Transverse colon (tissue), 4 donors: ENCODE data around the gene KIAA1549. TPM values are rescaled to one million over a fixed set of nuclear protein-coding genes. Genes with fewer than 3 reads are reported as not detected.

ENCODE experiments used
- DNase-seq: peaks from one replicate; pipeline ENCODE4 v3.0.0-alpha.2; 2019
- H3K27ac ChIP-seq, 4 donors: fragments of 200-600 bp; sonication (generic); 2 replicates each; pipeline ENCODE4 v1.5.1; 2016 to 2018; ENCODE audit warnings: inconsistent platforms in 4 of 4
- H3K27me3 ChIP-seq: fragments of 200-600 bp; sonication (generic); 2 replicates; pipeline ENCODE4 v1.5.1; 2017; ENCODE audit warnings: inconsistent platforms
- H3K36me3 ChIP-seq, 4 donors: fragments of 200-600 bp; sonication (generic); 2 replicates each; pipeline ENCODE4 v1.5.1; 2017 to 2019; ENCODE audit warnings: inconsistent platforms in 4 of 4
- H3K4me1 ChIP-seq, 4 donors: fragments of 200-600 bp; sonication (generic); 2 replicates each; pipeline ENCODE4 v1.5.1; 2017 to 2020; ENCODE audit warnings: inconsistent platforms in 4 of 4
- H3K4me3 ChIP-seq, 4 donors: fragments of 200-600 bp; sonication (generic); 1 replicate in 1 of 4; 2 replicates in 3 of 4; pipeline versions ENCODE4 v1.5.1 to v1.6.1; 2017 to 2019; ENCODE audit warnings: inconsistent platforms in 4 of 4
- H3K9me3 ChIP-seq, 2 donors: fragments of 200-600 bp; sonication (generic); 2 replicates each; pipeline ENCODE4 v1.5.1; 2017 to 2019; ENCODE audit warnings: inconsistent platforms in 2 of 2
- EP300 ChIP-seq: sonication (generic); formaldehyde crosslinking; IDR thresholded peaks from one replicate; pipeline ENCODE4 v1.6.1; 2017; ENCODE audit warnings: antibody characterized with exemption, low read depth
- POLR2A ChIP-seq: fragments of 450-650 bp; IDR thresholded peaks from one replicate; pipeline ENCODE4 v1.6.1; 2016; ENCODE audit warnings: antibody characterized with exemption, mild to moderate bottlenecking, moderate library complexity
- POLR2AphosphoS5 ChIP-seq, 3 donors: sonication (generic); formaldehyde crosslinking; IDR thresholded peaks; one replicate each; pipeline ENCODE4 v1.6.1; 2016; ENCODE audit warnings: antibody characterized with exemption in 3 of 3
- WGBS, 2 donors: methylation state at CpG; one replicate each; pipeline ENCODE4 v1.1.5; 2018; ENCODE audit warnings: low coverage in 1 of 2; 5-methylcytosine and 5-hydroxymethylcytosine counted together
- in situ Hi-C, 4 donors: fragments of 200-750 bp; cut with MboI; loops; one replicate each; pipeline versions ENCODE4 v1.15.0 to v1.15.1; 2017; ENCODE audit warnings: low sequenced_read_pairs in 3 of 4, low pct_ligation_motif_present in 1 of 4, low pct_unique_long_range_greater_than_20kb in 1 of 4
- intact Hi-C: fragments of 100-400 bp; cut with DNase I; formaldehyde crosslinking; loops from one replicate; pipeline ENCODE4 v1.15.1; 2023; ENCODE audit warnings: low total_unique reads
- total RNA-seq, 4 donors: library from RNA; depleted of rRNA; stranded (reverse); fragments of >200 nt; gene quantifications; one replicate each; pipeline ENCODE4 v1.1.0, GENCODE V29; 2016
- TF ChIP-seq, protein P1 (sequence below), 5 experiments: fragments of 200-600 bp in 3 of 5; fragments of 450-650 bp in 2 of 5; sonication (generic) in 3 of 5; IDR thresholded peaks; 1 replicate in 2 of 5; 2 replicates in 3 of 5; pipeline ENCODE4 v1.5.1; 2016 to 2017; ENCODE audit warnings: antibody characterized with exemption in 5 of 5, inconsistent platforms in 3 of 5, mild to moderate bottlenecking in 2 of 5, moderate library complexity in 1 of 5

The KIAA1549 gene
- total RNA-seq, 4 donors from 2014 or later, result 0.37 to 1.5 (median 0.93) TPM

DNA sequence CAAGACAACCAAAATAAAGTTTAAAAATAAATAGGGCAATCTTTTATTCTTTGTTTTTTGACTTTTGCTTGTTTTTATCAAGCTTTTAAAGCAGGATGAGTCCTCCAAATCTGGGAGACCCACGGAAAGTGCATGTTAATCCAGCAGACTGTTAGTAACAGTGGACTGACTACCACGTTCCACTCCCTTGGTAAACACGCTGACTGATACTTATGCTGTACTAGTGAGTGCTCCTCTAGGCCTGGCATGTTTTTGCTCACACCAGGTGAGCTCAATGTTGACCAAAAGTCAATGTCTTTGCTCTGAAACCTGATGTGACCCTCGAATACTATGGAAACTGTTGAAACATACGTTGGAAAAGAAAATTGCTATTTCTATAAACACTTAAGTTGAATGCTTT lies 88.4 kb downstream of the KIAA1549 start:
- intact Hi-C loops (no loop called here), in situ Hi-C loops (loop anchor here in 2 of 4 donors (25.0 kb wide), 2 partner anchors 169 to 194 kb away; no protein-coding TSS in a partner anchor)
- no peak for DNase-seq
- Histone ChIP-seq H3K27ac (no peak overlapping the region), H3K4me3 (no peak overlapping the region), H3K9me3 (no peaks in the 10 kb centered on the region), H3K36me3 (no peaks in the 10 kb centered on the region), H3K4me1 (peaks cover 0 to 9% (median 0%) of the 10 kb centered on the region in 4 donors), H3K27me3 (no peaks in the 10 kb centered on the region)
- 55 to 67% methylated on average over 5 of the region's 5 CpGs for WGBS, 2 donors
- TF ChIP-seq POLR2AphosphoS5 (IDR thresholded peaks at IDR 0.05) (no peak), EP300 (no peak), POLR2A (no peak)
- TF ChIP-seq, protein P1, sequence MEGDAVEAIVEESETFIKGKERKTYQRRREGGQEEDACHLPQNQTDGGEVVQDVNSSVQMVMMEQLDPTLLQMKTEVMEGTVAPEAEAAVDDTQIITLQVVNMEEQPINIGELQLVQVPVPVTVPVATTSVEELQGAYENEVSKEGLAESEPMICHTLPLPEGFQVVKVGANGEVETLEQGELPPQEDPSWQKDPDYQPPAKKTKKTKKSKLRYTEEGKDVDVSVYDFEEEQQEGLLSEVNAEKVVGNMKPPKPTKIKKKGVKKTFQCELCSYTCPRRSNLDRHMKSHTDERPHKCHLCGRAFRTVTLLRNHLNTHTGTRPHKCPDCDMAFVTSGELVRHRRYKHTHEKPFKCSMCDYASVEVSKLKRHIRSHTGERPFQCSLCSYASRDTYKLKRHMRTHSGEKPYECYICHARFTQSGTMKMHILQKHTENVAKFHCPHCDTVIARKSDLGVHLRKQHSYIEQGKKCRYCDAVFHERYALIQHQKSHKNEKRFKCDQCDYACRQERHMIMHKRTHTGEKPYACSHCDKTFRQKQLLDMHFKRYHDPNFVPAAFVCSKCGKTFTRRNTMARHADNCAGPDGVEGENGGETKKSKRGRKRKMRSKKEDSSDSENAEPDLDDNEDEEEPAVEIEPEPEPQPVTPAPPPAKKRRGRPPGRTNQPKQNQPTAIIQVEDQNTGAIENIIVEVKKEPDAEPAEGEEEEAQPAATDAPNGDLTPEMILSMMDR (IDR thresholded peaks at IDR 0.05), result no peak

DNA sequence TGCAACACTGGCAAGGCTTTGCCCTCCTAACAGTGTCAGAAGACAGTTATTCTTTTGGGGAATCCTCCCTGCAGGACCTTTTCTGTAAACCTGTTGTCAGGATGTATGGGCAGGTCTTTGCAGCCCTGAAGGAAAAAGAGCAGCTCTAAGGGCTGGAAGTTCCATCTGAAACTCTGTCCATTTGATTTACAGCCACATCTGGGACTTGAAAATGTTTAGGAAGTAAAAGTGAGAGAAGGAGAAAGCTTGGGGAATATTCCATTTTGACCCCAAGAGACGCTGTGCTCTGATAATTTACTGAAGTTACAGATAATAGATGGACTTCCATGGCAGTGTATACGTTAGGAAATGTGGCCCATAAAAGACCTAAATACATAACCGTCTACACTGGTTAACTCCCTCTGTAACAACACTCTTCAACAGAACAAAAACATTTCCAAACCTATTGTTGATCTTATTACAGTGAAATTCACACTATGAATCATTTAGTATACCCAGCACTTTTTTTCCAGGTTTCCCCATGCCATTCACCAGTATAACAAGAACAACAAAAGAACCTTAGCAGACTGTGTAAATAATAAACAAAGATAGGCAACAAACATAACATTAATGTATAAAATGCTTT lies 89.1 kb downstream of the KIAA1549 start:
- H3K36me3 ChIP-seq, result no peaks in the 10 kb centered on the region
- no peaks in the 10 kb centered on the region for H3K9me3 ChIP-seq
- no peak for DNase-seq
- no peak overlapping the region for H3K4me3 ChIP-seq
- 42 to 66% methylated on average over 3 of the region's 3 CpGs for whole genome bisulfite sequencing, 2 donors
- in situ Hi-C loops, result loop anchor here in 2 of 4 donors (25.0 kb wide), 2 partner anchors 170 to 195 kb away; no protein-coding TSS in a partner anchor
- no peak overlapping the region for H3K27ac ChIP-seq
- H3K4me1 ChIP-seq, result peaks cover 0 to 9% (median 0%) of the 10 kb centered on the region in 4 donors
- H3K27me3 ChIP-seq, result no peaks in the 10 kb centered on the region
- TF ChIP-seq, protein P1 (IDR thresholded peaks at IDR 0.05), result no peak
- TF ChIP-seq POLR2AphosphoS5 (IDR thresholded peaks at IDR 0.05), result no peak
- TF ChIP-seq POLR2A, result no peak
- no peak for TF ChIP-seq EP300
- intact Hi-C loops, result no loop called here

DNA sequence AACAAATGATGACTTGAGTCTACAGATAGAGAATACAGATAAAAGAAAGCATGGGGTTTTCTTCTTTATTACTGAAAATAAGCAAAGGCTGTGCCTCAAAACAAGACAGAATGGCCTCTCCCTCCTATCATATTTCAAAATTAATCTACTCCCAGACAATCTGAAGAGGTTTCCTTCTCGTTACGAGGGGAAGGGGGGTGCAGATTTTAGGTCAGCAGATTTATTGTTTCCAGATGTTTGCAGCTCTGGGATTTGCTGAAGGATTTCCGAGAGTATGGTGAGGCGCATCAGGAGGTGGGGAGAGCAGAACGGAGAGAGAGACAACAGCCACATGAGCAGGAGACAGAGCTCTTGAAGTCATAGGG lies 89.8 kb downstream of the KIAA1549 start:
- H3K36me3 ChIP-seq, result no peaks in the 10 kb centered on the region
- H3K4me3 ChIP-seq, result no peak overlapping the region
- TF ChIP-seq EP300, result no peak
- TF ChIP-seq POLR2A, result no peak
- no peak for TF ChIP-seq POLR2AphosphoS5 (IDR thresholded peaks at IDR 0.05)
- TF ChIP-seq, protein P1 (IDR thresholded peaks at IDR 0.05), result no peak
- no peak overlapping the region for H3K27ac ChIP-seq
- H3K9me3 ChIP-seq, result no peaks in the 10 kb centered on the region
- peaks cover 0 to 14% (median 0%) of the 10 kb centered on the region in 4 donors for H3K4me1 ChIP-seq
- 74 to 83% methylated on average over 2 to 5 of the region's 5 CpGs for WGBS, 2 donors
- intact Hi-C loops, result no loop called here
- DNase-seq, result no peak
- no peaks in the 10 kb centered on the region for H3K27me3 ChIP-seq
- in situ Hi-C loops, result loop anchor here in 2 of 4 donors (25.0 kb wide), 2 partner anchors 171 to 196 kb away; no protein-coding TSS in a partner anchor

DNA sequence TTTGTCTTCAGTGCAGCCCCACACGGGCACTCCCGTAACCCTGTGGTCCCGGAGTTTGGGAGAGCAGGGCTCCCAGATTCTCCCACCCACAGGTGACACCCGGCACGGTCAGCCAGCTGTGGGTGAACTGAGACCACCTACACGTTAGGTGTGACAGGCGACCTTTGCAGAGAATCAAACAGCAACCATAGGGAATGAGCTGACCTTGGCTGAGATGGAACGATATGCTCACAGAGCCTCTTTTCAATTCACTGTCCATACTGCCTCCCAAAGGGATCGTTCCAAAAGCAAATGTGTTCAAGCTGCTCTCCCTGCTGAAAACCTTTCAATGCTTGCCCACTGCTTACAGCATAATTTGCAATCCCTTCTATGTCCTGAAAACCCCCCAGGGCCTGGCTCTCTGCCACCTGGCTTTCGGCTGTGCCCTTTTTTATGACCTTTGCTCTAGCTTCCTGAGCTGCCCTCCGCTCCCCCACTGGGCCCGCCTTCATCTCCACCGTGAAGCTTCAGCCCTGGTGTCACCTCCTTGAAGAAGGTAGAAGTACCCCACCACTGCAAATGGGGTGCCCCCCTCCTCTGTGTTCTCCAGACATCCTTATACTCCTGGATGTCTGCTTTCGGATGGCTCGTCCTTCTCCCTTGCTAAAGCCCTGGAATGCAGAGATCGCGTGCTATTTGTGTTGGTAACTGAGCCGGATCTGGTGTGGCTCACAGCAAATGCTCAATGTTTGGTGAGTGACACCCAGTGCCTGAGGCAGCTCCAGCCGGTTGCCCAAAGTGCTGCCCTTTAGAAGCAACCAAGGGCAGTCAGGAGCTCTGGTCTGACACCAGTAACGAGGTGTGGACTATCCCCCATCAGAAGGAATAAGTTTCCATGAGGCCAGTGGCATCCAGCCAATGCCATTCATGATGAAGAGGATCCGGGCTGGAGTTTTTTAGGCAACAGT lies 90.4 kb downstream of the KIAA1549 start:
- TF ChIP-seq POLR2A, result no peak
- TF ChIP-seq, protein P1 (IDR thresholded peaks at IDR 0.05), result no peak
- TF ChIP-seq EP300, result no peak
- TF ChIP-seq POLR2AphosphoS5 (IDR thresholded peaks at IDR 0.05), result no peak
- no peaks in the 10 kb centered on the region for H3K36me3 ChIP-seq
- no peaks in the 10 kb centered on the region for H3K9me3 ChIP-seq
- H3K4me1 ChIP-seq, result peaks cover 0 to 14% (median 0%) of the 10 kb centered on the region in 4 donors
- H3K4me3 ChIP-seq, result no peak overlapping the region
- no peak overlapping the region for H3K27ac ChIP-seq
- no peak for DNase-seq
- WGBS, 2 donors, result 77 to 83% methylated on average over 3 to 21 of the region's 21 CpGs
- intact Hi-C loops, result no loop called here
- in situ Hi-C loops, result loop anchor here in 2 of 4 donors (25.0 kb wide), 2 partner anchors 172 to 197 kb away; no protein-coding TSS in a partner anchor
- no peaks in the 10 kb centered on the region for H3K27me3 ChIP-seq
